GM23338 (cell line): ENCODE results near the gene DNAL1. TPM values are rescaled to one million over a fixed set of nuclear protein-coding genes. Genes with fewer than 3 reads are reported as not detected.

Experiments
- ATAC-seq: fragments of 200-7000 bp; cut with Tn5 transposase; 3 replicates; pipeline ENCODE4 v1.9.1; 2020
- DNase-seq: peaks from one replicate; pipeline ENCODE4 v3.0.0-alpha.2; 2015; ENCODE audit warnings: low spot score
- H2AFZ ChIP-seq: fragments of 200-600 bp; sonication (generic); 2 replicates; pipeline ENCODE4 v1.8.0; 2016; ENCODE audit warnings: antibody characterized with exemption, mild to moderate bottlenecking, moderate library complexity
- H3F3A ChIP-seq: fragments of 200-600 bp; sonication (generic); replicated peaks from 2 replicates; pipeline ENCODE4 v1.8.0; 2017; ENCODE audit warnings: antibody characterized with exemption, mixed run types, low read depth
- H3K27ac ChIP-seq: fragments of 200-600 bp; sonication (generic); 2 replicates; pipeline ENCODE4 v1.6.1; 2016; ENCODE audit warnings: low read depth
- H3K27me3 ChIP-seq: fragments of 200-600 bp; sonication (generic); 2 replicates; pipeline ENCODE4 v1.8.0; 2016; ENCODE audit warnings: mild to moderate bottlenecking, mixed run types, moderate library complexity; ENCODE audit not compliant: insufficient read depth
- H3K36me3 ChIP-seq: fragments of 200-600 bp; sonication (generic); 2 replicates; pipeline ENCODE4 v1.8.0; 2016; ENCODE audit warnings: mild to moderate bottlenecking; ENCODE audit not compliant: insufficient read depth
- H3K4me1 ChIP-seq: fragments of 200-600 bp; sonication (generic); 2 replicates; pipeline ENCODE4 v1.8.0; 2016; ENCODE audit warnings: mild to moderate bottlenecking, moderate library complexity; ENCODE audit not compliant: insufficient read depth
- H3K4me2 ChIP-seq: fragments of 200-600 bp; sonication (generic); 2 replicates; pipeline ENCODE4 v1.7.1; 2017; ENCODE audit warnings: mixed run types
- H3K4me3 ChIP-seq: fragments of 200-600 bp; sonication (generic); 2 replicates; pipeline ENCODE4 v1.6.1; 2016; ENCODE audit warnings: mixed run types
- H3K79me2 ChIP-seq: fragments of 200-600 bp; sonication (generic); replicated peaks from 2 replicates; pipeline ENCODE4 v1.8.0; 2017; ENCODE audit warnings: mild to moderate bottlenecking; ENCODE audit not compliant: insufficient read depth
- H3K9me2 ChIP-seq: fragments of 200-600 bp; sonication (generic); 2 replicates; pipeline ENCODE4 v1.8.0; 2017; ENCODE audit not compliant: insufficient read depth
- H4K20me1 ChIP-seq: fragments of 200-600 bp; sonication (generic); replicated peaks from 2 replicates; pipeline ENCODE4 v1.8.0; 2017; ENCODE audit warnings: mild to moderate bottlenecking; ENCODE audit not compliant: insufficient read depth
- H3K27ac Mint-ChIP-seq: 2 replicates; pipeline ENCODE4 v1.8.0; 2020; ENCODE audit warnings: inconsistent platforms, mild to moderate bottlenecking, moderate library complexity, mixed read lengths
- H3K27me3 Mint-ChIP-seq: 3 replicates; pipeline ENCODE4 v1.8.0; 2022; ENCODE audit warnings: low read depth, mild to moderate bottlenecking, moderate library complexity, mixed read lengths, inconsistent platforms; ENCODE audit not compliant: insufficient read depth, poor library complexity
- H3K36me3 Mint-ChIP-seq: 3 replicates; pipeline ENCODE4 v1.8.0; 2021; ENCODE audit warnings: low read depth, mild to moderate bottlenecking, inconsistent platforms, moderate library complexity, mixed read lengths
- H3K4me1 Mint-ChIP-seq: 3 replicates; pipeline ENCODE4 v1.8.0; 2020; ENCODE audit warnings: mild to moderate bottlenecking, inconsistent platforms, mixed read lengths
- H3K4me3 Mint-ChIP-seq: 3 replicates; pipeline ENCODE4 v1.8.0; 2021; ENCODE audit warnings: moderate library complexity, mild to moderate bottlenecking, inconsistent platforms, mixed read lengths
- H3K9me3 Mint-ChIP-seq: 3 replicates; pipeline ENCODE4 v1.8.0; 2020; ENCODE audit warnings: moderate library complexity, mild to moderate bottlenecking, inconsistent platforms, mixed read lengths
- EZH2 ChIP-seq: fragments of 200-600 bp; sonication (generic); IDR thresholded peaks from one replicate; pipeline ENCODE4 v1.8.0; 2017; ENCODE audit warnings: antibody characterized with exemption, mild to moderate bottlenecking, low read depth; ENCODE audit not compliant: unreplicated experiment
- NANOG ChIP-seq: IDR thresholded peaks from 2 replicates; pipeline ENCODE4 v1.6.1; 2016; ENCODE audit warnings: antibody characterized with exemption, borderline replicate concordance
- STAT1 ChIP-seq: IDR thresholded peaks from one replicate; pipeline ENCODE4 v1.6.1; 2016; ENCODE audit warnings: antibody characterized with exemption; ENCODE audit not compliant: unreplicated experiment
- ZNF114 ChIP-seq: fragments of 250-450 bp; sonication (Bioruptor Pico); IDR thresholded peaks from 2 replicates; pipeline ENCODE4 v1.5.0; 2020; ENCODE audit warnings: mild to moderate bottlenecking, moderate library complexity
- ZNF331 ChIP-seq: fragments of 250-450 bp; sonication (Bioruptor Pico); IDR thresholded peaks from 2 replicates; pipeline ENCODE4 v1.5.0; 2020; ENCODE audit warnings: low read depth, mild to moderate bottlenecking, moderate library complexity
- polyA plus RNA-seq: library from polyadenylated mRNA; unstranded; fragments of >200 nt; fragmentation: Nextera tagmentation; extraction: Ambion mirVana; gene quantifications from 2 replicates; pipeline ENCODE4 v1.2.1, GENCODE V29; 2016
- total RNA-seq: library from RNA; depleted of rRNA; stranded (reverse); fragments of >200 nt; shearing (Covaris generic); gene quantifications from 2 replicates; pipeline ENCODE4 v1.2.3, GENCODE V29; 2014
- TF ChIP-seq, protein P1 (sequence below): IDR thresholded peaks from one replicate; pipeline ENCODE4 v1.6.1; 2018; ENCODE audit warnings: antibody characterized with exemption; ENCODE audit not compliant: unreplicated experiment
- TF ChIP-seq, protein P2 (sequence below), 2 experiments: fragments of 200-600 bp in 1 of 2; sonication (generic) in 1 of 2; conservative IDR thresholded peaks; 2 replicates each; pipeline versions ENCODE4 v1.5.1 to v1.6.1; 2016 to 2017; ENCODE audit warnings: antibody characterized with exemption in 2 of 2, low read depth in 2 of 2, mild to moderate bottlenecking in 2 of 2, moderate library complexity in 1 of 2
- TF ChIP-seq, protein P3 (sequence below): IDR thresholded peaks from 2 replicates; pipeline ENCODE4 v1.6.1; 2016; ENCODE audit warnings: antibody characterized with exemption

The DNAL1 gene
- total and polyA plus RNA-seq, 2 experiments from 2014 or later: 7.6 to 29.3 TPM

DNA sequence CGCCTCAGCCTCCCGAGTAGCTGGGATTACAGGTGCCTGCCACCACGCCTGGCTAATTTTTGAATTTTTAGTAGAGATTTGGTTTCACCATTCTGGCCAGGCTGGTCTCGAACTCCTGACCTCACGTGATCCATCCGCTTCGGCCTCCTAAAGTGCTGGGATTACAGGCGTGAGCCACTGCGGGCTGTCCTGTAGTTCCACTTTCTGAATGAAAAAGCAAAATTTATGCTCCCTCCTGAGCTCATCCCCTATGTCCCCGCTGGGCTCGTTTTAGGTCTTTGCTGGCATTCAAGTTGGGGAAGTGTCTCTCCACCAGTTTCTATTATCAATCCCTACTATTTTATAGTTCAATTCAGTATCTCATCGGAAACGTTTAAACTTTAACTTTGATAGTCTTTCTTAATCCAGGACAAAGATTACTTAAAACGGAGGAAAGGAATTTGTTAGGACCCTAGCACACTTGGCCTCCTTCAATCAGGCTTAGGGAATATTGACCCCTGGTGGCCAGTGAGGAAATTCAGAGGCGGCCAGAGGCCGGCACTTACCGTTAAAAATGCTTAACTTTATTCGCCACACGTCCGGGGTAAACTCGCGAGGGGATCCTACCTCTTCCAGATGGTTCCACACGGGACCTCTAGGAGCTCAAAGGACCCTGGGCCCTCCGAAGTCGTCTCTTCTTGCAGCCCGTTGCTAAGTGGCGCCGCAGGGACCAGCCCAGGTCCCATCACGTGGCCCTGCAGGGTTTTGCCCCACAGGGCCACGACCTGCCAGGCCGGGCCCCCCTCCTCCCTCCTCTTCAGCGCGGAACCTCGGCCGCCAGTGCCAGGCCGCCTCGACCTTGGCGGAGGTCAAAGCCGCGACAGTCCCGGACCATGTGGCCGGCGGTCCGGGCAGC lies 11.4 kb upstream of the DNAL1 start:
- no peaks in the 10 kb centered on the region for H3K36me3 ChIP-seq
- H3K36me3 Mint-ChIP-seq: no peaks in the 10 kb centered on the region
- TF ChIP-seq, protein P1, sequence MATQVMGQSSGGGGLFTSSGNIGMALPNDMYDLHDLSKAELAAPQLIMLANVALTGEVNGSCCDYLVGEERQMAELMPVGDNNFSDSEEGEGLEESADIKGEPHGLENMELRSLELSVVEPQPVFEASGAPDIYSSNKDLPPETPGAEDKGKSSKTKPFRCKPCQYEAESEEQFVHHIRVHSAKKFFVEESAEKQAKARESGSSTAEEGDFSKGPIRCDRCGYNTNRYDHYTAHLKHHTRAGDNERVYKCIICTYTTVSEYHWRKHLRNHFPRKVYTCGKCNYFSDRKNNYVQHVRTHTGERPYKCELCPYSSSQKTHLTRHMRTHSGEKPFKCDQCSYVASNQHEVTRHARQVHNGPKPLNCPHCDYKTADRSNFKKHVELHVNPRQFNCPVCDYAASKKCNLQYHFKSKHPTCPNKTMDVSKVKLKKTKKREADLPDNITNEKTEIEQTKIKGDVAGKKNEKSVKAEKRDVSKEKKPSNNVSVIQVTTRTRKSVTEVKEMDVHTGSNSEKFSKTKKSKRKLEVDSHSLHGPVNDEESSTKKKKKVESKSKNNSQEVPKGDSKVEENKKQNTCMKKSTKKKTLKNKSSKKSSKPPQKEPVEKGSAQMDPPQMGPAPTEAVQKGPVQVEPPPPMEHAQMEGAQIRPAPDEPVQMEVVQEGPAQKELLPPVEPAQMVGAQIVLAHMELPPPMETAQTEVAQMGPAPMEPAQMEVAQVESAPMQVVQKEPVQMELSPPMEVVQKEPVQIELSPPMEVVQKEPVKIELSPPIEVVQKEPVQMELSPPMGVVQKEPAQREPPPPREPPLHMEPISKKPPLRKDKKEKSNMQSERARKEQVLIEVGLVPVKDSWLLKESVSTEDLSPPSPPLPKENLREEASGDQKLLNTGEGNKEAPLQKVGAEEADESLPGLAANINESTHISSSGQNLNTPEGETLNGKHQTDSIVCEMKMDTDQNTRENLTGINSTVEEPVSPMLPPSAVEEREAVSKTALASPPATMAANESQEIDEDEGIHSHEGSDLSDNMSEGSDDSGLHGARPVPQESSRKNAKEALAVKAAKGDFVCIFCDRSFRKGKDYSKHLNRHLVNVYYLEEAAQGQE: no peak
- no peak for TF ChIP-seq ZNF114 (CRISPR knock-in tag)
- TF ChIP-seq ZNF331 (CRISPR knock-in tag): no peak
- TF ChIP-seq NANOG: no peak
- no peak for TF ChIP-seq STAT1
- TF ChIP-seq, protein P2, sequence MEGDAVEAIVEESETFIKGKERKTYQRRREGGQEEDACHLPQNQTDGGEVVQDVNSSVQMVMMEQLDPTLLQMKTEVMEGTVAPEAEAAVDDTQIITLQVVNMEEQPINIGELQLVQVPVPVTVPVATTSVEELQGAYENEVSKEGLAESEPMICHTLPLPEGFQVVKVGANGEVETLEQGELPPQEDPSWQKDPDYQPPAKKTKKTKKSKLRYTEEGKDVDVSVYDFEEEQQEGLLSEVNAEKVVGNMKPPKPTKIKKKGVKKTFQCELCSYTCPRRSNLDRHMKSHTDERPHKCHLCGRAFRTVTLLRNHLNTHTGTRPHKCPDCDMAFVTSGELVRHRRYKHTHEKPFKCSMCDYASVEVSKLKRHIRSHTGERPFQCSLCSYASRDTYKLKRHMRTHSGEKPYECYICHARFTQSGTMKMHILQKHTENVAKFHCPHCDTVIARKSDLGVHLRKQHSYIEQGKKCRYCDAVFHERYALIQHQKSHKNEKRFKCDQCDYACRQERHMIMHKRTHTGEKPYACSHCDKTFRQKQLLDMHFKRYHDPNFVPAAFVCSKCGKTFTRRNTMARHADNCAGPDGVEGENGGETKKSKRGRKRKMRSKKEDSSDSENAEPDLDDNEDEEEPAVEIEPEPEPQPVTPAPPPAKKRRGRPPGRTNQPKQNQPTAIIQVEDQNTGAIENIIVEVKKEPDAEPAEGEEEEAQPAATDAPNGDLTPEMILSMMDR (conservative IDR thresholded peaks at IDR 0.05; ENCODE audit: low read depth in 2 of 2): peak; percentile 83 to 92
- TF ChIP-seq, protein P3, sequence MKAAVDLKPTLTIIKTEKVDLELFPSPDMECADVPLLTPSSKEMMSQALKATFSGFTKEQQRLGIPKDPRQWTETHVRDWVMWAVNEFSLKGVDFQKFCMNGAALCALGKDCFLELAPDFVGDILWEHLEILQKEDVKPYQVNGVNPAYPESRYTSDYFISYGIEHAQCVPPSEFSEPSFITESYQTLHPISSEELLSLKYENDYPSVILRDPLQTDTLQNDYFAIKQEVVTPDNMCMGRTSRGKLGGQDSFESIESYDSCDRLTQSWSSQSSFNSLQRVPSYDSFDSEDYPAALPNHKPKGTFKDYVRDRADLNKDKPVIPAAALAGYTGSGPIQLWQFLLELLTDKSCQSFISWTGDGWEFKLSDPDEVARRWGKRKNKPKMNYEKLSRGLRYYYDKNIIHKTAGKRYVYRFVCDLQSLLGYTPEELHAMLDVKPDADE: no peak
- TF ChIP-seq EZH2: no peak
- peak overlapping the region; percentile 98 for H2AFZ ChIP-seq
- peaks cover 11% of the 10 kb centered on the region for H3F3A ChIP-seq
- H3K4me1 Mint-ChIP-seq: peaks cover 6% of the 10 kb centered on the region; the same call in 2 of the 3 replicates
- H3K4me1 ChIP-seq: peaks cover 6% of the 10 kb centered on the region; the same call in 1 of the 2 replicates
- no peaks in the 10 kb centered on the region for H3K27me3 ChIP-seq
- peak overlapping the region; percentile 92 for H3K4me2 ChIP-seq
- H3K27ac ChIP-seq: no peak overlapping the region
- H3K4me3 Mint-ChIP-seq: peak overlapping the region; percentile 75
- peaks cover 6% of the 10 kb centered on the region for H3K27me3 Mint-ChIP-seq
- H3K9me2 ChIP-seq: no peaks in the 10 kb centered on the region
- H3K79me2 ChIP-seq: no peaks in the 10 kb centered on the region
- H4K20me1 ChIP-seq: no peaks in the 10 kb centered on the region
- peak overlapping the region; percentile 29; the same call in 1 of the 2 replicates for H3K27ac Mint-ChIP-seq
- DNase-seq: peak; percentile 85
- peak; percentile 74 for ATAC-seq
- peak overlapping the region; percentile 79 for H3K4me3 ChIP-seq
- H3K9me3 Mint-ChIP-seq: no peaks in the 10 kb centered on the region
